GM18526 (cell line): ENCODE data around the gene TXLNA.

Experiments
- POLR2A ChIP-seq: IDR thresholded peaks from 3 replicates; pipeline ENCODE4 v1.6.1; 2011; ENCODE audit not compliant: insufficient read length; ENCODE audit errors: extremely low read depth

TXLNA gene

GRCh38 chr1:32181065-32181464, 1.6 kb downstream of the TXLNA start:
- no peak for TF ChIP-seq POLR2A

GRCh38 chr1:32181563-32181962, 2.1 kb downstream of the TXLNA start:
- TF ChIP-seq POLR2A = no peak

- no peak for TF ChIP-seq POLR2A
Measured at GRCh38 chr1:32182060-32182459, 2.6 kb downstream of the TXLNA start.

- TF ChIP-seq POLR2A = no peak
Measured at GRCh38 chr1:32184650-32185049, 5.2 kb downstream of the TXLNA start.

GRCh38 chr1:32186077-32186476, 6.6 kb downstream of the TXLNA start:
- TF ChIP-seq POLR2A = no peak

- TF ChIP-seq POLR2A = no peak
Measured at GRCh38 chr1:32186491-32186890, 7.0 kb downstream of the TXLNA start.

- TF ChIP-seq POLR2A = no peak
Measured at GRCh38 chr1:32187850-32188249, 8.4 kb downstream of the TXLNA start.

- no peak for TF ChIP-seq POLR2A
Measured at GRCh38 chr1:32192220-32192948, 12.9 kb downstream of the TXLNA start.

GRCh38 chr1:32194984-32195383, 15.5 kb downstream of the TXLNA start:
- no peak for TF ChIP-seq POLR2A

- no peak for TF ChIP-seq POLR2A
Measured at GRCh38 chr1:32195531-32195930, 16.1 kb downstream of the TXLNA start.

GRCh38 chr1:32195972-32196823, 16.7 kb downstream of the TXLNA start:
- no peak for TF ChIP-seq POLR2A

GRCh38 chr1:32197074-32197473, 17.6 kb downstream of the TXLNA start:
- TF ChIP-seq POLR2A = no peak

GRCh38 chr1:32197837-32198236, 18.4 kb downstream of the TXLNA start:
- TF ChIP-seq POLR2A = no peak

GRCh38 chr1:32198237-32199042, 19.0 kb downstream of the TXLNA start:
- TF ChIP-seq POLR2A = no peak

- TF ChIP-seq POLR2A = no peak
Measured at GRCh38 chr1:32199043-32199716, 19.7 kb downstream of the TXLNA start.
